ENCODE measurements around the gene TXNRD1.

DNA sequence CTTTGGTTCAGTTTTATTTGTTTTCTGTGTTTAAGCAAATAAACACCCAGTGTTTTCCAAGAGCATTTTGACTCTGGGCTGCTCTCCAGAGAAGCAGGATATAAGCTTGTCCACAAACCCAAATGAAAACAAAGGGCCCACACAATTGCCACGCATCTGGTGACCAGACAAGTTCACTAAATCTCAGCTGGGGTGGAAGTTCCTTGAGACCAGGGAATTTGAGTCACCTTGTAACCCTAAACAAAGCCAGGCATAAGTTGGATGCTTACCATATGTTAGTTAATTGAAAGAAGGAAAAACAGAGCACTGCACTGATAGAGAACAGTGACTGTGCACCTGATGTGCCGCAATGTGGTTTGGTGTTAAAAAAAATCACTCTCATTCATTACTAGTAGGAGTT, 1.6 kb upstream of the TXNRD1 start:
- TF ChIP-seq, protein P1, sequence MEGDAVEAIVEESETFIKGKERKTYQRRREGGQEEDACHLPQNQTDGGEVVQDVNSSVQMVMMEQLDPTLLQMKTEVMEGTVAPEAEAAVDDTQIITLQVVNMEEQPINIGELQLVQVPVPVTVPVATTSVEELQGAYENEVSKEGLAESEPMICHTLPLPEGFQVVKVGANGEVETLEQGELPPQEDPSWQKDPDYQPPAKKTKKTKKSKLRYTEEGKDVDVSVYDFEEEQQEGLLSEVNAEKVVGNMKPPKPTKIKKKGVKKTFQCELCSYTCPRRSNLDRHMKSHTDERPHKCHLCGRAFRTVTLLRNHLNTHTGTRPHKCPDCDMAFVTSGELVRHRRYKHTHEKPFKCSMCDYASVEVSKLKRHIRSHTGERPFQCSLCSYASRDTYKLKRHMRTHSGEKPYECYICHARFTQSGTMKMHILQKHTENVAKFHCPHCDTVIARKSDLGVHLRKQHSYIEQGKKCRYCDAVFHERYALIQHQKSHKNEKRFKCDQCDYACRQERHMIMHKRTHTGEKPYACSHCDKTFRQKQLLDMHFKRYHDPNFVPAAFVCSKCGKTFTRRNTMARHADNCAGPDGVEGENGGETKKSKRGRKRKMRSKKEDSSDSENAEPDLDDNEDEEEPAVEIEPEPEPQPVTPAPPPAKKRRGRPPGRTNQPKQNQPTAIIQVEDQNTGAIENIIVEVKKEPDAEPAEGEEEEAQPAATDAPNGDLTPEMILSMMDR (IDR thresholded peaks at IDR 0.05 in 8 of 11, conservative IDR thresholded peaks at IDR 0.05 in 3 of 11), result no peak
- no peak for TF ChIP-seq POLR2AphosphoS5 (IDR thresholded peaks at IDR 0.05)
- TF ChIP-seq POLR2A (IDR thresholded peaks at IDR 0.05), result no peak

Measured in spleen (tissue), 7 donors.